Activated CD8-positive, alpha-beta T cell treated with anti-CD3 and anti-CD28 coated beads, Interleukin-2, amount 10 ng/mL, durations not matched to agents 7 days and 5 days (primary cell): ENCODE data around the gene ELMO2. TPM values are rescaled to one million over a fixed set of nuclear protein-coding genes. Genes with fewer than 3 reads are reported as not detected.

ENCODE experiments used
- ATAC-seq: fragments of 150-1000 bp; cut with Tn5 transposase; one replicate; pipeline ENCODE4 v1.10.0; 2021; ENCODE audit warnings: moderate library complexity
- CTCF ChIA-PET: fragments of 350-600 bp; sonication (Branson Sonifier 250); formaldehyde crosslinking; loops from one replicate; lab custom pipeline; 2021; ENCODE audit warnings: antibody characterized with exemption; lab: Charles Lee
- POLR2A ChIA-PET: fragments of 350-600 bp; sonication (Branson Sonifier 250); formaldehyde crosslinking; loops from one replicate; lab custom pipeline; 2021; ENCODE audit warnings: antibody characterized with exemption; lab: Charles Lee
- DNase-seq: peaks from one replicate; pipeline ENCODE4 v3.0.0-alpha.2; 2020
- H3K27ac Mint-ChIP-seq: one replicate; pipeline ENCODE4 v1.8.0; 2021; ENCODE audit warnings: mild to moderate bottlenecking, mixed read lengths
- H3K27me3 Mint-ChIP-seq: one replicate; pipeline ENCODE4 v1.8.0; 2021; ENCODE audit warnings: low read depth, mixed read lengths
- H3K36me3 Mint-ChIP-seq: one replicate; pipeline ENCODE4 v1.8.0; 2021; ENCODE audit warnings: low read depth, mixed read lengths
- H3K4me1 Mint-ChIP-seq: one replicate; pipeline ENCODE4 v1.8.0; 2021; ENCODE audit warnings: low read depth, mixed read lengths
- H3K4me3 Mint-ChIP-seq: one replicate; pipeline ENCODE4 v1.8.0; 2021; ENCODE audit warnings: mild to moderate bottlenecking, mixed read lengths
- H3K9me3 Mint-ChIP-seq: one replicate; pipeline ENCODE4 v1.8.0; 2022; ENCODE audit warnings: mixed read lengths; ENCODE audit not compliant: insufficient read depth
- total RNA-seq, 2 experiments: library from RNA; stranded (reverse); gene quantifications; one replicate each; pipeline ENCODE4 v1.2.3, GENCODE V29; 2021

The ELMO2 gene
- total RNA-seq = 10 to 100 TPM; 66.1 to 82.3 TPM

GRCh38 chr20:46406200-46406985 is at the start of gene ELMO2:
TSS of gene ELMO2 (minus strand) at chr20:46406615. CDS start at chr20:46394482, 12,133 bp downstream.
- peaks cover 76% of the 10 kb centered on the region for H3K4me1 Mint-ChIP-seq
- ChIA-PET POLR2A (interaction anchor here (0.6 to 1.0 kb wide), 3 partner anchors 45 to 146 kb away, joined by 3 to 4 read pairs (median 3); no protein-coding TSS in a partner anchor), CTCF (interaction anchor here (0.7 to 2.7 kb wide), 8 partner anchors 47 to 437 kb away, joined by 3 to 12 read pairs (median 4); no protein-coding TSS in a partner anchor)
- ATAC-seq (peak; percentile 89), DNase-seq (peak; percentile 98)
- no peaks in the 10 kb centered on the region for H3K9me3 Mint-ChIP-seq
- H3K4me3 Mint-ChIP-seq = peak within 1 kb of the TSS; percentile 89
- H3K27ac Mint-ChIP-seq = peak within 1 kb of the TSS; percentile 90
- no peaks in the 10 kb centered on the region for H3K27me3 Mint-ChIP-seq
- peaks cover 14% of the 10 kb centered on the region for H3K36me3 Mint-ChIP-seq

- Mint-ChIP-seq H3K4me3 (no peak overlapping the region), H3K36me3 (peaks cover 7% of the 10 kb centered on the region), H3K4me1 (no peaks in the 10 kb centered on the region), H3K27me3 (peaks cover 24% of the 10 kb centered on the region), H3K27ac (no peak overlapping the region), H3K9me3 (peaks cover 10% of the 10 kb centered on the region)
- POLR2A ChIA-PET = no interaction called here
- CTCF ChIA-PET = no interaction called here
- no peak for DNase-seq
- ATAC-seq = no peak
Observed at GRCh38 chr20:46455729-46456128, 49.3 kb upstream of the ELMO2 start.

- CTCF ChIA-PET = no interaction called here
- no peak for DNase-seq
- Mint-ChIP-seq H3K36me3 (no peaks in the 10 kb centered on the region), H3K27me3 (peaks cover 32% of the 10 kb centered on the region), H3K4me1 (no peaks in the 10 kb centered on the region), H3K4me3 (no peak overlapping the region), H3K9me3 (peaks cover 5% of the 10 kb centered on the region), H3K27ac (no peak overlapping the region)
- POLR2A ChIA-PET = no interaction called here
- ATAC-seq = no peak
Observed at GRCh38 chr20:46446851-46447250, 40.4 kb upstream of the ELMO2 start.

GRCh38 chr20:46439837-46440236 is 33.4 kb upstream of the ELMO2 start:
- DNase-seq (no peak), ATAC-seq (no peak)
- Mint-ChIP-seq H3K36me3 (no peaks in the 10 kb centered on the region), H3K4me1 (no peaks in the 10 kb centered on the region), H3K27ac (no peak overlapping the region), H3K27me3 (peaks cover 25% of the 10 kb centered on the region), H3K9me3 (no peaks in the 10 kb centered on the region), H3K4me3 (no peak overlapping the region)
- CTCF ChIA-PET = interaction anchor here (1.3 kb wide), 1 partner anchor 133 kb away, joined by 4 read pairs; no protein-coding TSS in a partner anchor
- POLR2A ChIA-PET = no interaction called here

- ATAC-seq (no peak), DNase-seq (peak; percentile 30)
- ChIA-PET CTCF (interaction anchor here (0.9 to 2.2 kb wide), 7 partner anchors 9 to 306 kb away, joined by 3 to 9 read pairs (median 4); no protein-coding TSS in a partner anchor), POLR2A (no interaction called here)
- Mint-ChIP-seq H3K4me3 (no peak overlapping the region), H3K27ac (no peak overlapping the region), H3K36me3 (no peaks in the 10 kb centered on the region), H3K4me1 (no peaks in the 10 kb centered on the region), H3K27me3 (peaks cover 15% of the 10 kb centered on the region), H3K9me3 (no peaks in the 10 kb centered on the region)
Observed at GRCh38 chr20:46438156-46438750, 31.8 kb upstream of the ELMO2 start.

- POLR2A ChIA-PET = no interaction called here
- H3K27me3 Mint-ChIP-seq = peaks cover 18% of the 10 kb centered on the region
Observed at GRCh38 chr20:46435146-46435545, 28.7 kb upstream of the ELMO2 start.

GRCh38 chr20:46434597-46434996 is 28.2 kb upstream of the ELMO2 start:
- ATAC-seq (no peak), DNase-seq (no peak)
- Mint-ChIP-seq H3K4me3 (no peak overlapping the region), H3K36me3 (no peaks in the 10 kb centered on the region), H3K27ac (no peak overlapping the region), H3K27me3 (peaks cover 20% of the 10 kb centered on the region), H3K9me3 (no peaks in the 10 kb centered on the region), H3K4me1 (no peaks in the 10 kb centered on the region)
- CTCF ChIA-PET = no interaction called here
- POLR2A ChIA-PET = no interaction called here

More at GRCh38 chr20:46435146-46435545, 28.7 kb upstream of the ELMO2 start:
- no peak overlapping the region for H3K4me3 Mint-ChIP-seq
- H3K36me3 Mint-ChIP-seq = no peaks in the 10 kb centered on the region
- CTCF ChIA-PET = no interaction called here
- H3K27ac Mint-ChIP-seq = no peak overlapping the region
- no peak for ATAC-seq
- no peak for DNase-seq
- no peaks in the 10 kb centered on the region for H3K9me3 Mint-ChIP-seq
- H3K4me1 Mint-ChIP-seq = no peaks in the 10 kb centered on the region

GRCh38 chr20:46433051-46433450 is 26.6 kb upstream of the ELMO2 start:
- ChIA-PET POLR2A (no interaction called here), CTCF (interaction anchor here (1.3 kb wide), 1 partner anchor 126 kb away, joined by 4 read pairs; no protein-coding TSS in a partner anchor)
- H3K9me3 Mint-ChIP-seq = no peaks in the 10 kb centered on the region
- peaks cover 29% of the 10 kb centered on the region for H3K27me3 Mint-ChIP-seq
- no peaks in the 10 kb centered on the region for H3K4me1 Mint-ChIP-seq
- no peak overlapping the region for H3K27ac Mint-ChIP-seq
- H3K4me3 Mint-ChIP-seq = no peak overlapping the region
- no peak for ATAC-seq
- DNase-seq = no peak
- no peaks in the 10 kb centered on the region for H3K36me3 Mint-ChIP-seq

GRCh38 chr20:46430921-46431712 is 24.7 kb upstream of the ELMO2 start:
- no peak overlapping the region for H3K4me3 Mint-ChIP-seq
- no peak for ATAC-seq
- H3K4me1 Mint-ChIP-seq = no peaks in the 10 kb centered on the region
- no peaks in the 10 kb centered on the region for H3K36me3 Mint-ChIP-seq
- H3K27me3 Mint-ChIP-seq = peaks cover 43% of the 10 kb centered on the region
- DNase-seq = no peak
- POLR2A ChIA-PET = no interaction called here
- H3K27ac Mint-ChIP-seq = no peak overlapping the region
- CTCF ChIA-PET = no interaction called here
- H3K9me3 Mint-ChIP-seq = no peaks in the 10 kb centered on the region

GRCh38 chr20:46427384-46427783 is 21.0 kb upstream of the ELMO2 start:
- Mint-ChIP-seq H3K4me1 (peaks cover 9% of the 10 kb centered on the region), H3K4me3 (no peak overlapping the region), H3K27me3 (peaks cover 51% of the 10 kb centered on the region), H3K36me3 (no peaks in the 10 kb centered on the region), H3K27ac (no peak overlapping the region), H3K9me3 (no peaks in the 10 kb centered on the region)
- ChIA-PET POLR2A (no interaction called here), CTCF (interaction anchor here (1.5 kb wide), 1 partner anchor 78 kb away, joined by 5 read pairs; no protein-coding TSS in a partner anchor)
- DNase-seq (no peak), ATAC-seq (no peak)

- POLR2A ChIA-PET = no interaction called here
- Mint-ChIP-seq H3K27ac (no peak overlapping the region), H3K27me3 (peaks cover 49% of the 10 kb centered on the region), H3K9me3 (no peaks in the 10 kb centered on the region), H3K36me3 (no peaks in the 10 kb centered on the region), H3K4me1 (peaks cover 9% of the 10 kb centered on the region), H3K4me3 (no peak overlapping the region)
- ATAC-seq = no peak
- DNase-seq = no peak
- CTCF ChIA-PET = no interaction called here
Observed at GRCh38 chr20:46423882-46424482, 17.6 kb upstream of the ELMO2 start.
